MM.1S (cell line): ENCODE results near the gene TRAPPC3.

Source experiments
- DNase-seq: peaks from one replicate; pipeline ENCODE4 v3.0.0-alpha.2; 2015
- H2AFZ ChIP-seq: fragments of 300-600 bp; sonication (generic); 2 replicates; pipeline ENCODE4 v1.6.0; 2016; ENCODE audit warnings: antibody characterized with exemption, low read length
- H3F3A ChIP-seq: fragments of 300-600 bp; sonication (generic); 2 replicates; pipeline ENCODE4 v1.6.1; 2016; ENCODE audit warnings: mild to moderate bottlenecking, antibody characterized with exemption, low read length, moderate library complexity, mixed read lengths; ENCODE audit not compliant: insufficient read depth
- H3K27ac ChIP-seq: fragments of 300-600 bp; sonication (generic); 2 replicates; pipeline ENCODE4 v1.5.1; 2016; ENCODE audit warnings: mild to moderate bottlenecking, low read length
- H3K27me3 ChIP-seq: fragments of 300-600 bp; sonication (generic); replicated peaks from 2 replicates; pipeline ENCODE4 v1.6.0; 2016; ENCODE audit warnings: low read length; ENCODE audit not compliant: insufficient read depth
- H3K36me3 ChIP-seq: fragments of 300-600 bp; sonication (generic); replicated peaks from 2 replicates; pipeline ENCODE4 v1.6.1; 2016; ENCODE audit warnings: mild to moderate bottlenecking, low read length, mixed read lengths; ENCODE audit not compliant: insufficient read depth
- H3K4me1 ChIP-seq: fragments of 300-600 bp; sonication (generic); 2 replicates; pipeline ENCODE4 v1.6.1; 2016; ENCODE audit warnings: low read length, mixed read lengths
- H3K4me2 ChIP-seq: fragments of 300-600 bp; sonication (generic); 2 replicates; pipeline ENCODE4 v1.6.0; 2016; ENCODE audit warnings: low read depth, low read length
- H3K4me3 ChIP-seq: fragments of 300-600 bp; sonication (generic); 2 replicates; pipeline ENCODE4 v1.5.1; 2016; ENCODE audit warnings: low read length, mixed read lengths
- H3K79me2 ChIP-seq: fragments of 300-600 bp; sonication (generic); 2 replicates; pipeline ENCODE4 v1.6.1; 2016; ENCODE audit warnings: mixed run types, low read length, mixed read lengths
- H3K9ac ChIP-seq: fragments of 300-600 bp; sonication (generic); 2 replicates; pipeline ENCODE4 v1.6.1; 2016; ENCODE audit warnings: low read length, mixed read lengths
- H3K9me2 ChIP-seq: fragments of 300-600 bp; sonication (generic); replicated peaks from 2 replicates; pipeline ENCODE4 v1.6.1; 2016; ENCODE audit warnings: mild to moderate bottlenecking, low read length, mixed read lengths; ENCODE audit not compliant: insufficient read depth
- H3K9me3 ChIP-seq: fragments of 300-600 bp; sonication (generic); replicated peaks from 2 replicates; pipeline ENCODE4 v1.6.1; 2016; ENCODE audit warnings: mild to moderate bottlenecking, low read length, mixed read lengths; ENCODE audit not compliant: insufficient read depth
- H4K20me1 ChIP-seq: fragments of 300-600 bp; sonication (generic); 2 replicates; pipeline ENCODE4 v1.6.1; 2016; ENCODE audit warnings: mild to moderate bottlenecking, low read length, moderate library complexity, mixed read lengths; ENCODE audit not compliant: insufficient read depth
- EZH2 ChIP-seq: fragments of 300-600 bp; sonication (generic); optimal IDR thresholded peaks from 2 replicates; pipeline ENCODE3; 2017; ENCODE audit warnings: low read depth, mild to moderate bottlenecking, antibody characterized with exemption, low read length, mixed read lengths
- EZH2phosphoT487 ChIP-seq: fragments of 300-600 bp; sonication (generic); IDR thresholded peaks from 2 replicates; pipeline ENCODE4 v1.6.1; 2018; ENCODE audit warnings: antibody characterized with exemption, low read length
- TF ChIP-seq, protein P1 (sequence below): fragments of 300-600 bp; sonication (generic); IDR thresholded peaks from 2 replicates; pipeline ENCODE4 v1.5.1; 2016; ENCODE audit warnings: antibody characterized with exemption, low read length, mixed read lengths

The TRAPPC3 gene

GRCh38 chr1:36162680-36163239 is 13.5 kb upstream of the TRAPPC3 start:
- TF ChIP-seq EZH2 (no peak), EZH2phosphoT487 (no peak)
- TF ChIP-seq, protein P1, sequence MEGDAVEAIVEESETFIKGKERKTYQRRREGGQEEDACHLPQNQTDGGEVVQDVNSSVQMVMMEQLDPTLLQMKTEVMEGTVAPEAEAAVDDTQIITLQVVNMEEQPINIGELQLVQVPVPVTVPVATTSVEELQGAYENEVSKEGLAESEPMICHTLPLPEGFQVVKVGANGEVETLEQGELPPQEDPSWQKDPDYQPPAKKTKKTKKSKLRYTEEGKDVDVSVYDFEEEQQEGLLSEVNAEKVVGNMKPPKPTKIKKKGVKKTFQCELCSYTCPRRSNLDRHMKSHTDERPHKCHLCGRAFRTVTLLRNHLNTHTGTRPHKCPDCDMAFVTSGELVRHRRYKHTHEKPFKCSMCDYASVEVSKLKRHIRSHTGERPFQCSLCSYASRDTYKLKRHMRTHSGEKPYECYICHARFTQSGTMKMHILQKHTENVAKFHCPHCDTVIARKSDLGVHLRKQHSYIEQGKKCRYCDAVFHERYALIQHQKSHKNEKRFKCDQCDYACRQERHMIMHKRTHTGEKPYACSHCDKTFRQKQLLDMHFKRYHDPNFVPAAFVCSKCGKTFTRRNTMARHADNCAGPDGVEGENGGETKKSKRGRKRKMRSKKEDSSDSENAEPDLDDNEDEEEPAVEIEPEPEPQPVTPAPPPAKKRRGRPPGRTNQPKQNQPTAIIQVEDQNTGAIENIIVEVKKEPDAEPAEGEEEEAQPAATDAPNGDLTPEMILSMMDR, result no peak
- Histone ChIP-seq H3K27ac (no peak overlapping the region), H3K36me3 (no peaks in the 10 kb centered on the region), H3F3A (0 out of 2 replicates have a peak, but pooled peaks cover 5% of the 10 kb centered on the region), H3K9me3 (no peaks in the 10 kb centered on the region), H3K27me3 (no peaks in the 10 kb centered on the region), H2AFZ (no peak overlapping the region), H3K9me2 (no peaks in the 10 kb centered on the region), H3K4me2 (no peak overlapping the region), H3K9ac (no peak overlapping the region), H3K79me2 (peaks cover 98% of the 10 kb centered on the region), H3K4me3 (no peak overlapping the region), H4K20me1 (no peaks in the 10 kb centered on the region), H3K4me1 (peaks cover 25% of the 10 kb centered on the region)
- DNase-seq, result no peak

DNA sequence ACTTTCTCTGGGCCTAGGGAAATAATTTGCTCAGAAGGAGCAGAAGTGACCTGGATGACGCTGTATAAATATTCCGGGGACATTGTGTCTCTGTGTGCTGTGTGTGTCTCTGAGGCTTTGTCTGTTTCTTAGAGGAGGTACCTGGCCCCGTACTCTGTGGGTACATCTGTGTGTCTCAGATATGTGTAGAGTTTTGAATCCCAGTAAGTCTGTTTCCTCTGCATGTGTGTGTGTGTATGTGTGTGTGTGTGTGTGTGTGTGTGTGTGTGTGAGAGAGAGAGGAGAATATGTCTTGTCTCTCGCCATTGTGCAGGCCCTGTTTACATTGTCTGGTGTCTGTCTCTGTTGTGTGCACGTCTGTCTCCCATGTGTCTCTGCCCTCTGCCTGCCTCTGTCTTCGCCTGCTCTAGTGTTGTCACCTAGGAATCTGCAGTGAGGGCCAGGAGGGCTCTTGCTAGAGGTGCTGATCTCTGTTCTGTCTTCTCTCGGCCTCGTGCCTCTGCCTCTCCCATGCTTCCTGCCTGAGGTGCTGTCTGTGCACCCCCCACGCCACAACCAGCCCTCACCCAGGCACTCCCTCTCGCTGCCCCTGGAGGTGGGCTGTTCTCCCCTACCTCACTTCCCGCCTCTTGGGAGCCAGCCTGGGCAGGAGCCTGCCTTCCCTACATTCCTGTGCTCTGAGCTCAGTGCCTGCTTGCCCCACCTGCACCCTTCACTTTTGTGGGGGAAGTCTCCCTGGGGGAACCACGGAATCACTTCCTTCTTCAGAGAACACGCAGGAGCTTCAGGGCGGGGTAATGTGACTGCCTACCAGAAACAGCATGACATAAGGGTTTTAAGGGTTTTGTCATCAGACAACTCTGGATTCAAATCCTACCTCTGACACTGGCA is 12.6 kb upstream of the TRAPPC3 start:
- no peak overlapping the region for H3K4me3 ChIP-seq
- no peak overlapping the region for H2AFZ ChIP-seq
- 0 out of 2 replicates have a peak, but pooled peaks cover 5% of the 10 kb centered on the region for H3F3A ChIP-seq

GRCh38 chr1:36160949-36161485 is 11.7 kb upstream of the TRAPPC3 start:
- Histone ChIP-seq H3K4me2 (peak overlapping the region; percentile 69), H3K4me1 (peaks cover 30% of the 10 kb centered on the region), H2AFZ (no peak overlapping the region)

More for the DNA sequence above, 12.6 kb upstream of the TRAPPC3 start:
- Histone ChIP-seq H3K27ac (peak overlapping the region; percentile 33; the same call in 1 of the 2 replicates), H3K9me3 (no peaks in the 10 kb centered on the region), H3K4me2 (peak overlapping the region; percentile 69; the same call in 1 of the 2 replicates), H3K36me3 (no peaks in the 10 kb centered on the region), H3K79me2 (peaks cover 98% of the 10 kb centered on the region), H4K20me1 (no peaks in the 10 kb centered on the region), H3K9ac (0 out of 2 replicates have a peak overlapping the region, but pooled peaks have one; percentile 45), H3K27me3 (no peaks in the 10 kb centered on the region), H3K9me2 (no peaks in the 10 kb centered on the region), H3K4me1 (peaks cover 30% of the 10 kb centered on the region)
- TF ChIP-seq EZH2, result no peak
- TF ChIP-seq, protein P1, result no peak
- TF ChIP-seq EZH2phosphoT487, result no peak
- DNase-seq, result no peak

More at GRCh38 chr1:36160949-36161485, 11.7 kb upstream of the TRAPPC3 start:
- H3K4me3 ChIP-seq, result peak overlapping the region; percentile 3; the same call in 1 of the 2 replicates
- peaks cover 98% of the 10 kb centered on the region for H3K79me2 ChIP-seq
- no peaks in the 10 kb centered on the region for H3K9me2 ChIP-seq
- TF ChIP-seq EZH2, result no peak
- TF ChIP-seq, protein P1, result no peak; the same call in 1 of the 2 replicates
- no peak for TF ChIP-seq EZH2phosphoT487
- H3K9me3 ChIP-seq, result no peaks in the 10 kb centered on the region
- peak; percentile 21 for DNase-seq
- H3K27me3 ChIP-seq, result no peaks in the 10 kb centered on the region
- H4K20me1 ChIP-seq, result no peaks in the 10 kb centered on the region
- H3K36me3 ChIP-seq, result no peaks in the 10 kb centered on the region
- 0 out of 2 replicates have a peak, but pooled peaks cover 5% of the 10 kb centered on the region for H3F3A ChIP-seq
- H3K9ac ChIP-seq, result peak overlapping the region; percentile 45; the same call in 1 of the 2 replicates
- peak overlapping the region; percentile 33; the same call in 1 of the 2 replicates for H3K27ac ChIP-seq
